Measurements from ENCODE around the gene SYNE1. TPM values are rescaled to one million over a fixed set of nuclear protein-coding genes. Genes with fewer than 3 reads are reported as not detected.

Gene SYNE1
- total RNA-seq, 1 donor from 2014 or later, result 166 TPM

DNA sequence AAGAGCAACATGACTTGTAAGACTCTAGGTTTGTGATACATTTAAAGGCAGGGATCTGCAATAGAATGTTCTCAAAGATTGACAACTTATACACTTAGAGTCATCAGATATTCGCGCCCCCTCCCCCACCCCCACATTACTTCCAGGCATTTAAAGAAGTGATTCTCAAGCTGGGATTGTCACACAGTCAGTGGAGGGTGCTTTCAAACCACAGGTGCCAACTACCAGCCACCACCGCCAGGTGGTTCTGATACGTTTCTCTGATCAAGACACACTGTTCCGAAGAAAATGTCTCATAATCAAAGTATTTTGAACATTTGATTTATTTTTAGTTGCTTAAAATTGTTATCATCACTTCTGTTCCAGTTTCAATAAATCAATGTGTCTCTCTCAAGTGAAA, 472.2 kb downstream of the SYNE1 start:
- DNase-seq (no peak), ATAC-seq (no peak)
- TF ChIP-seq, protein P1, sequence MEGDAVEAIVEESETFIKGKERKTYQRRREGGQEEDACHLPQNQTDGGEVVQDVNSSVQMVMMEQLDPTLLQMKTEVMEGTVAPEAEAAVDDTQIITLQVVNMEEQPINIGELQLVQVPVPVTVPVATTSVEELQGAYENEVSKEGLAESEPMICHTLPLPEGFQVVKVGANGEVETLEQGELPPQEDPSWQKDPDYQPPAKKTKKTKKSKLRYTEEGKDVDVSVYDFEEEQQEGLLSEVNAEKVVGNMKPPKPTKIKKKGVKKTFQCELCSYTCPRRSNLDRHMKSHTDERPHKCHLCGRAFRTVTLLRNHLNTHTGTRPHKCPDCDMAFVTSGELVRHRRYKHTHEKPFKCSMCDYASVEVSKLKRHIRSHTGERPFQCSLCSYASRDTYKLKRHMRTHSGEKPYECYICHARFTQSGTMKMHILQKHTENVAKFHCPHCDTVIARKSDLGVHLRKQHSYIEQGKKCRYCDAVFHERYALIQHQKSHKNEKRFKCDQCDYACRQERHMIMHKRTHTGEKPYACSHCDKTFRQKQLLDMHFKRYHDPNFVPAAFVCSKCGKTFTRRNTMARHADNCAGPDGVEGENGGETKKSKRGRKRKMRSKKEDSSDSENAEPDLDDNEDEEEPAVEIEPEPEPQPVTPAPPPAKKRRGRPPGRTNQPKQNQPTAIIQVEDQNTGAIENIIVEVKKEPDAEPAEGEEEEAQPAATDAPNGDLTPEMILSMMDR (IDR thresholded peaks at IDR 0.05), result no peak
- intact Hi-C loops (cut with DNase I), result no loop called here
- H3K36me3 ChIP-seq, result peaks cover 72% of the 10 kb centered on the region
- H3K4me1 ChIP-seq, result no peaks in the 10 kb centered on the region
- H3K9me3 ChIP-seq, result no peaks in the 10 kb centered on the region
- no peaks in the 10 kb centered on the region for H3K27me3 ChIP-seq (ENCODE audit: low read depth)
- H3K4me3 ChIP-seq, result no peak overlapping the region
- H3K27ac ChIP-seq, result no peak overlapping the region

DNA sequence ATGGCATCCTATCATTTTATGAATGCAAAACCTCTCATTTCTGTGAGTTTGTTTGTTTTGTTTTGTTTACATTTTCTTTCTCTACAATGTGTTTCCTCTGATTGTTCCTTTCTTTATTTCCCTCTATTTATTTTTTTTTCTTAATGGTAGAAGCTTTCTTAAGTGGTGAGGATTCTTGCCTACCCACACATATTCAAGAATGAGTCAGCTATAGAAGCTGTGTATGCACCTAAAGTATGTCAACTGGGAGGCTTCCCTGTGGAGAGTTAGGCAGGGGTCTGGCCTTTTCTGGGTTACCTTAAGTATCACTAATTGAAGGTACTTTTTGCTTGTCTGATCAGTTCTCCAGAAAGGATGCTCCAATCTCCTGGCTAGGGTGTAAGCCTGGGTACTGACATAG, 475.7 kb downstream of the SYNE1 start:
- H3K36me3 ChIP-seq, result peaks cover 67% of the 10 kb centered on the region
- no peaks in the 10 kb centered on the region for H3K9me3 ChIP-seq
- DNase-seq, result no peak
- ATAC-seq, result no peak
- H3K27ac ChIP-seq, result no peak overlapping the region
- no peaks in the 10 kb centered on the region for H3K27me3 ChIP-seq (ENCODE audit: low read depth)
- intact Hi-C loops (cut with DNase I), result no loop called here
- H3K4me1 ChIP-seq, result no peaks in the 10 kb centered on the region
- TF ChIP-seq, protein P1 (IDR thresholded peaks at IDR 0.05), result no peak
- H3K4me3 ChIP-seq, result no peak overlapping the region

DNA sequence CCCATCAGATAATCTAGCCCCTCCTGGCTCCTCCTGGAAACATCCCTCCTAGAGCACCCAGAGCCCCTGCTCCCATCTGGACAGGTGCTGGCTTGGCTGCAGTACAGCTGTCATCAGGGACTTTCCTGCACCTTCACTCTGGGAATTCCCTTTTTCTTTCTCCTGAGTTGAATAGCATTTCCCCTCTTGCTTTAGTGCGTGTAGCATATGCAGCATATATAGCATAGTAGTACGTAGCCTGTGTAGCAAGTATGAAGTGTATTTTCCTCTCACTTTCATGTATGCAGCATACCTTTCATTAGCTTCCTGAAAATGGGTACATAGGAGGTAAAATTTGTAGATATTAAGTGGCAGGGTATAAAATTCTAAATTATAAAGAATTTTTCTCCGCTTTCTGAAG, 476.8 kb downstream of the SYNE1 start:
- Histone ChIP-seq H3K4me1 (no peaks in the 10 kb centered on the region), H3K27me3 (ENCODE audit: low read depth) (no peaks in the 10 kb centered on the region), H3K36me3 (peaks cover 68% of the 10 kb centered on the region), H3K9me3 (no peaks in the 10 kb centered on the region), H3K4me3 (no peak overlapping the region), H3K27ac (no peak overlapping the region)
- intact Hi-C loops (cut with DNase I), result no loop called here
- DNase-seq, result no peak
- TF ChIP-seq, protein P1 (IDR thresholded peaks at IDR 0.05), result no peak
- ATAC-seq, result no peak

DNA sequence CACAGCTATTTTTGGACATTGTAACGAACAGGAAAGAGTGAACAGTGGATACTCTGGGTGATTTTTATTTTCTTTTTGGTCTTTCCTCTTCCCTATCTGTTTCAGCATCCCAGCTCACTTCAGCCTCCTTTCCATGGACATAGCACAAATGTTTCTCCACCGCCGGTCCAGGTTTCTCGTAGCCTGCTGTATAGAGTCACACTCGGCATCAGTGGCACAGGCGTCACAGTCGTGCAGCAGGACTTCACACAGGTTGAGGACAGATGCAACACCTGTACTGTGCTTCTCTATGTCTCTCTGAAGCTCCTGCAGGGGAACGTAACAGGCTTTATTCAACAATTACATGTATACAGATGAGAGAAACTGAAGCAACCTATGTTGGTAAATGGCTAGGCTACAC, 481.4 kb downstream of the SYNE1 start:
- Histone ChIP-seq H3K27me3 (ENCODE audit: low read depth) (no peaks in the 10 kb centered on the region), H3K27ac (no peak overlapping the region), H3K9me3 (no peaks in the 10 kb centered on the region), H3K36me3 (peaks cover 74% of the 10 kb centered on the region), H3K4me1 (no peaks in the 10 kb centered on the region), H3K4me3 (no peak overlapping the region)
- DNase-seq, result no peak
- TF ChIP-seq, protein P1 (IDR thresholded peaks at IDR 0.05), result no peak
- ATAC-seq, result no peak
- intact Hi-C loops (cut with DNase I), result no loop called here

DNA sequence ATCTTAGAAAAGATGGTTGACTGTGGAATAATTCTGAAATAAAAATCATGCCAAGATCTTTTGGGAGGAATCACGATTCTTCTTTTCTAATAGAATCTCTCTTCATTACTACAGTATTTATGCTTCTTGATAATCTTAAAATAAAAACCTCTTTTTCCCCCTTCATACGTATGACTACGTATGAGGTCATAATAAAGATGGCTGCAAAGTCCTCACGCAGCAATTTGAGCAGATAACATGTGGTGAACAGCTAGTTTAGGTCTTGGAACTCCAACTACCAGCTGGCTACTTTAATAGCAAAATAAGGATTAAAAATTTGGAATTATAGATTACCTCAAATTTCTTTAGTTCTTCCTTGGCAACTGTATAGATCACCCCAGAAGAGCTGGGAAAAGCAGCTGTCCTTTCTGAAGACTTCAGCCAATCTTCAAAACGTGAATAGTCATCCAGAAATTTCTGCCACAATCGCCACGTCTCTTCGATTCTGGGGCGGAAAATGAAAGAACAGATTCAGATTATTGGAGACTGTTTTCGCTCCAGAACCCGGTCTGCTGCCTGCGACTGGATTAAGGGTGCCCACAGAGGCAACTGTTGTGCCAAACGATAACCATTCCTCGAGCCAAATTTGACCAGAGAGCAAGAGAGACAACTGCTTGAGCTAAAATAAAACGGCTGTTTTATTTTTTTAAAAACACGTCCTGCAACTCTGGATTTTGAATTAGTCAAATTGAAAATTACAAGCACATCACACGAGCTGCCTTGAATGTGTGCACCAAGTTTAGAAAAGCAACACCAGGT, 482.4 kb downstream of the SYNE1 start:
- TF ChIP-seq, protein P1 (IDR thresholded peaks at IDR 0.05), result no peak
- intact Hi-C loops (cut with DNase I), result no loop called here
- no peak overlapping the region for H3K27ac ChIP-seq
- DNase-seq (no peak), ATAC-seq (no peak)
- no peak overlapping the region for H3K4me3 ChIP-seq
- no peaks in the 10 kb centered on the region for H3K9me3 ChIP-seq
- H3K4me1 ChIP-seq, result no peaks in the 10 kb centered on the region
- H3K27me3 ChIP-seq (ENCODE audit: low read depth), result no peaks in the 10 kb centered on the region
- H3K36me3 ChIP-seq, result peaks cover 81% of the 10 kb centered on the region

Data from lower lobe of right lung (tissue), 2 donors.